ENCODE results near the gene SFXN5. TPM values are rescaled to one million over a fixed set of nuclear protein-coding genes. Genes with fewer than 3 reads are reported as not detected.

SFXN5 gene
- total RNA-seq, 2 donors from 2014 or later, result 16.1 to 26.4 TPM

DNA sequence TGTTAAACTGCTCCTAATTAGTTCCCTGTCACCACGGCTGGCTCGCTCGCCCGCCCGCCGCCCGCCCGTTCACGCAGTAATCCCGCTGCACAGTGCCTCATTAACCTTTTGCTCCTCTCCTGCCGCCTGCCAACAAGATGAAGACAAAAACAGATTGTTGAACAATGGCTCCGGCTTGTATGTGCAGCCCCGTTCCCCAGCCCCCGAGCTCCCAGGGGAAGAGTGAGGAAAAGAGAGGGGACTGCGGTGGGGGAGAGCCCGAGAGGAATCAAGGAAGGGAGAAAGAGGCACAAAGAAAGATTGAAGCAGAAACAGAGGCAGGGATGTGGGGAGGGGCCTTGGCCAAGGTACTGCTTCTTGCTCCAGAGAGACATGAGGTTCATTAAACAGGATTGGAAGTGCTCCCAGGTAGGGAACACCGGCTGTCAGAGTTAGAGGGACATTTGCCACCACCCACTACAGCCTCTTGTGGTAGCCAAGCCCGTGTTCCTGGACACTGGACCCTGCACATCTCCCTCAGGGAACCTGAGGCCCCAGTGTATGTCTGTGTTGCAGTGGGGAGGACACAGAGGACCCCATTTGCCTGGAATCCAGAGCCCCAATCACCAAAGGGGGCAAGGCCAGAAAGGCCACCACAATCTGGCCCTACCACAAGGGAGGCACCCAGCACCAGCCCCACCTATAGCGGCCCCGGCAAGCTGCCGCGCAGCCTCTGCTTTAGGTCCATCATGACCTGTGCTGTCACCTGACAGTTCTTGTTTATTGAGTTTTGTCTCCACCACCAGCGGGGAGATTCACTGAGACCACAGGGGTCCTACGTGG, 116.1 kb downstream of the SFXN5 start:
- Histone ChIP-seq H3K36me3 (no peaks in the 10 kb centered on the region), H3K4me1 (no peaks in the 10 kb centered on the region), H3K4me3 (no peak overlapping the region), H3K27me3 (no peaks in the 10 kb centered on the region), H3K27ac (no peak overlapping the region), H3K9me3 (no peaks in the 10 kb centered on the region), H3K9ac (ENCODE audit: low read depth in 2 of 2, low read length in 2 of 2) (no peak overlapping the region)
- no peak for DNase-seq
- intact Hi-C loops (cut with DNase I), result no loop called here
- TF ChIP-seq, protein P1, sequence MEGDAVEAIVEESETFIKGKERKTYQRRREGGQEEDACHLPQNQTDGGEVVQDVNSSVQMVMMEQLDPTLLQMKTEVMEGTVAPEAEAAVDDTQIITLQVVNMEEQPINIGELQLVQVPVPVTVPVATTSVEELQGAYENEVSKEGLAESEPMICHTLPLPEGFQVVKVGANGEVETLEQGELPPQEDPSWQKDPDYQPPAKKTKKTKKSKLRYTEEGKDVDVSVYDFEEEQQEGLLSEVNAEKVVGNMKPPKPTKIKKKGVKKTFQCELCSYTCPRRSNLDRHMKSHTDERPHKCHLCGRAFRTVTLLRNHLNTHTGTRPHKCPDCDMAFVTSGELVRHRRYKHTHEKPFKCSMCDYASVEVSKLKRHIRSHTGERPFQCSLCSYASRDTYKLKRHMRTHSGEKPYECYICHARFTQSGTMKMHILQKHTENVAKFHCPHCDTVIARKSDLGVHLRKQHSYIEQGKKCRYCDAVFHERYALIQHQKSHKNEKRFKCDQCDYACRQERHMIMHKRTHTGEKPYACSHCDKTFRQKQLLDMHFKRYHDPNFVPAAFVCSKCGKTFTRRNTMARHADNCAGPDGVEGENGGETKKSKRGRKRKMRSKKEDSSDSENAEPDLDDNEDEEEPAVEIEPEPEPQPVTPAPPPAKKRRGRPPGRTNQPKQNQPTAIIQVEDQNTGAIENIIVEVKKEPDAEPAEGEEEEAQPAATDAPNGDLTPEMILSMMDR (IDR thresholded peaks at IDR 0.05), result no peak

DNA sequence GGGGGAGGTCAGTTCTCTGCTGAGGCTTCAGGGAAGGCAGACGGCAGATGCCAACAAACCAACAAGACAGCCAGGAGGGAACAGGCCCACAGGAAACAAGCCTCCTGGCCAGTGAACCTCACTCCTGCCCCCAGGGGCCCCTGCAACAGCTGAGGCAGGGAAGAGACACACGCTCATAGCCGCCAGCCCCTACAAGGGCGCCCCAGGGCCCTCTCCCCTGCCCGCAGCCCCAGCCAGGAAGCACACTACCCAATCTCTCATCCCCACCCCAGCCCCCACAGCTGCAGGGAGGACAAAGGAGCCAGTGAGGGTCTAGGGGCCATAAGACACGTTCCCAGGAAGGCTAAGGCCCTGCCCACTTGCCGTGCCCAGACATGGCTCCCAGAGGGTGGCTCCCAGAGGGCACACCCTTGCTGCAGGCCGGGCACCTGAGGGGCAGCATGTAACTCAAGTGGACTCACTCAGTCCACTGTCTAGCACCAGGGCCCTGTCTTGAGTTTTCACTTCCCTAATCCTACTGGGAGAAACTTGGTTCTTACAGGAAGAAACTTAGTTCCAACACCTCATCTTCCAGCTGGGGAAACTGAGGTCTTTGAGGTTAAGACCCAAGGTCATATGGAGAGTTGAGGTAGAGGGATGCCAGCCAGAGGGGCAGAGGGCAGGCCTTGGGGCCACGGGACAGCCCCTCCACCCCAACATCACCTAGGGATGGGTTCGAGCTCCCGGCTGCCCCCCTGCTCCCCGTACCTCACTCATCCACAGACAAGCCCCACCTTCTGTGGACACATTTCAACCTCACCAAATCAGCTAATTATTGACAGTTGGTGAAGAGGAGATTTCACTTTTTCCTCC, 116.9 kb downstream of the SFXN5 start:
- Histone ChIP-seq H3K27me3 (no peaks in the 10 kb centered on the region), H3K9ac (ENCODE audit: low read depth in 2 of 2, low read length in 2 of 2) (no peak overlapping the region), H3K27ac (no peak overlapping the region), H3K36me3 (no peaks in the 10 kb centered on the region), H3K9me3 (no peaks in the 10 kb centered on the region), H3K4me1 (no peaks in the 10 kb centered on the region), H3K4me3 (no peak overlapping the region)
- TF ChIP-seq, protein P1 (IDR thresholded peaks at IDR 0.05), result no peak
- DNase-seq, result no peak
- intact Hi-C loops (cut with DNase I), result no loop called here

DNA sequence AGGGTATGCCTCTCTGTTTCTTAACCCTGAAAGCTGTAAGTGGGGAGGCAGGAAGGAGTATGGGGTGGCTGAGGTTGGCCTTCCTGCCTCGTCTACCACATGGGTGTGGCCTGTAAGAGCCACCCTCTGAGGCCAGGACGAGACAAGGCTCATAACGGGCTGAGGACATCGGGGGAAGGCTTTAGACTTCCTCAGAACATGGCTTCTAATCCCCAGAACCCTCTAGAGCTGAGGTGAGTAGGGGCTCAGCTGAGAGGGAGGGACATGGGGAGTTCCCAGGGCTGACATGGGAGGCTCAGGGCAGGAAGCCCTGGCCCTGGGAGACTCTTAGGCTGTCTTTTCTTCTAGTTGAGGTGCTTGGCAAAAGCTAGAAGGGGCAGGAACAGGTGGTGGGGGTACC, 117.5 kb downstream of the SFXN5 start:
- no peak for DNase-seq

DNA sequence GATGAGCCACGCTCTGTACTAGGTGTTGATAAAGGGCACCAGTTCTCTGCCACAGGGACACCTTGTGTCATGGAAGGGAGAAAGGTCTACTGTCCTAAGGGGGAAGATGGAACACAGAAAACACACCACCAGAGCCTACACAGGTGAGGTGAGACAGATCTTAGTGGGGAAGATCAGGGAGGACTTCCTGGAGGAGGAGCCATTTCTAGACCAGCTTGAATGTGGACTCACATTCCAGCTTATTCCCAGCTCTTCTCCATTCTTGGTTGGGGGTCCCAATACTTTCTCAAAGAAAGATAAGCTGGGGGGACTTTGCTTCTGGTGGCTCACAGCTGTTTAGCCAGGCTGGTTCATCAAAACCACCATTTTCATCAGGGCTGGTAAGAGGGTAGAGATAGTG, 118.0 kb downstream of the SFXN5 start:
- Histone ChIP-seq H3K4me1 (no peaks in the 10 kb centered on the region), H3K9ac (ENCODE audit: low read depth in 2 of 2, low read length in 2 of 2) (no peak overlapping the region), H3K4me3 (no peak overlapping the region), H3K27ac (no peak overlapping the region), H3K9me3 (no peaks in the 10 kb centered on the region), H3K36me3 (no peaks in the 10 kb centered on the region), H3K27me3 (no peaks in the 10 kb centered on the region)
- TF ChIP-seq, protein P1 (IDR thresholded peaks at IDR 0.05), result no peak
- DNase-seq, result no peak
- intact Hi-C loops (cut with DNase I), result no loop called here

More for the DNA sequence above, 117.5 kb downstream of the SFXN5 start:
- no peaks in the 10 kb centered on the region for H3K36me3 ChIP-seq
- H3K4me3 ChIP-seq, result no peak overlapping the region
- TF ChIP-seq, protein P1 (IDR thresholded peaks at IDR 0.05), result no peak
- H3K4me1 ChIP-seq, result no peaks in the 10 kb centered on the region
- no peaks in the 10 kb centered on the region for H3K27me3 ChIP-seq
- intact Hi-C loops (cut with DNase I), result no loop called here
- H3K9ac ChIP-seq (ENCODE audit: low read depth in 2 of 2, low read length in 2 of 2), result no peak overlapping the region
- H3K9me3 ChIP-seq, result no peaks in the 10 kb centered on the region
- no peak overlapping the region for H3K27ac ChIP-seq

DNA sequence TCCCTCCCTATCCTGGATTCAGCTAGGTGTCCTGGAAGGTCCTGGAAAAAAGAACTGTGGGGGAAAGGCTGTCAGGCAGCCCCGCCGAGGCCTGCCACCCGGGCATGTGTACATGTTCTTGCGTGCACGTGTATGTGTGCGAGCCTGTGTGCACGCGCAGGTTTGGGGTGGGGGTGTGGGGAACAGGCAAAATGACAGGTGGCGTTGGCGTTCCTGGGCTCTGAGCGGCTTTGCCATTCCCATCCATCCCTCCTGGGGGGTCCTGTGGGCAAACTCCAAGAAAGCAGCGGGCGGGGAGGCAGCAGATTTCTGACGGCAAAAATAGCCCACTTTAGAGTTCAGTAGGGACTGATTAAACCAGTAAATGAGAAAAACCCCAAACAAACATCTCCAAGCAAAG, 118.6 kb downstream of the SFXN5 start:
- no peaks in the 10 kb centered on the region for H3K36me3 ChIP-seq
- no peak for DNase-seq
- no peak overlapping the region for H3K4me3 ChIP-seq
- intact Hi-C loops (cut with DNase I), result no loop called here
- H3K27ac ChIP-seq, result no peak overlapping the region
- H3K9ac ChIP-seq (ENCODE audit: low read depth in 2 of 2, low read length in 2 of 2), result no peak overlapping the region
- no peaks in the 10 kb centered on the region for H3K9me3 ChIP-seq
- no peaks in the 10 kb centered on the region for H3K4me1 ChIP-seq
- no peaks in the 10 kb centered on the region for H3K27me3 ChIP-seq
- TF ChIP-seq, protein P1 (IDR thresholded peaks at IDR 0.05), result no peak
